22Rv1 (cell line): Measurements from ENCODE around the gene PNPLA5.

Source experiments
- CTCF ChIP-seq: fragments of 450-650 bp; IDR thresholded peaks from 2 replicates; pipeline ENCODE4 v1.5.1; 2017; ENCODE audit warnings: mild to moderate bottlenecking
- ZFX ChIP-seq: fragments of 450-650 bp; IDR thresholded peaks from 2 replicates; pipeline ENCODE4 v1.6.1; 2017; ENCODE audit warnings: antibody characterized with exemption, borderline replicate concordance

GRCh38 chr22:43858156-43858895 is 33.5 kb downstream of the PNPLA5 start:
- TF ChIP-seq ZFX = no peak
- no peak for TF ChIP-seq CTCF
